ENCODE measurements around the gene DAP.

Gene DAP

DNA sequence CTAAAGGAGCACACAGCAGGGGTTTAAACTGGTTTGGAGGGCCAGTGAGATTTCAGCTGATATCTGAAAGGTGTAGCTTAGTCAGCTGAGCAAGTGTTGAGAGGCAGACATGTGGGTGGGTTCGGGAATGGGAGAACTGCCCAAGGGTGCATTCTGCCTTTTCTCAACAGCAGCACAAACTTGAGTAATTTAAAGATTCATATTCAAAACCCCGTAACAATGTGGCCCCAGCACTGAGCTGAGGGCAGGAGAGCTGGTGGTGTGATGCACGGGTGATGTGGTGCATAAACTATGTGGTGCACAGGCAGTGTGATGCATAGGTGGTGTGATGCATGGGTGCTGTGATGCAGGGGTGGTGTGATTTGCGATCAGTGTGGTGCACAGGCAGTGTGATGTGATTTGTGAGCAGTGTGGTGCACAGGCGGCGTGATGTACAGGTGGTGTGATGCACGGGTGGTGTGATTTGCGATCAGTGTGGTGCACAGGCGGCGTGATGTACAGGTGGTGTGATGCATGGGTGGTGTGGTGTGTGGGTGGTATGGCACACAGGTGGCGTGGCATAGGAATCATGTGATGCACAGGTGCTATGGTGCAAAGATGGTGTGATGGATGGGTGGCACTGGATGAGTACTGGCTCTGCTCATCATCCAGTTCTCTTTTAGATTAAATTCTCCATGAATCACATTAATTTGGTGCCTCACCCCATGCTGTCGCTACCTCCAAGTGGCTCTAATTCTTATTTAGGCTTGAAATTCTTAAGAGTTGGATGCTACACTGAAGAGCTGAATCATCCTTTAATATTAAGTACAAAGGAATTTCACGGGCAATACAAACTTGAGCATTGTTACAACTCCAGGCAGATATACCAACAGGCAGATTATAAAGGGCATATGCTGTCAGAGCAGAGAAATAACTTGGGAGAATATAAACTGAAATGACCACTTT is 53.6 kb downstream of the DAP start:
- no peak for TF ChIP-seq CTCF (IDR thresholded peaks at IDR 0.05; ENCODE audit: low read length, missing control alignments)
- no peak overlapping the region for H3K4me3 ChIP-seq (replicated peaks; ENCODE audit: low read depth, low read length)
- no peak for DNase-seq (ENCODE audit: low read depth)

DNA sequence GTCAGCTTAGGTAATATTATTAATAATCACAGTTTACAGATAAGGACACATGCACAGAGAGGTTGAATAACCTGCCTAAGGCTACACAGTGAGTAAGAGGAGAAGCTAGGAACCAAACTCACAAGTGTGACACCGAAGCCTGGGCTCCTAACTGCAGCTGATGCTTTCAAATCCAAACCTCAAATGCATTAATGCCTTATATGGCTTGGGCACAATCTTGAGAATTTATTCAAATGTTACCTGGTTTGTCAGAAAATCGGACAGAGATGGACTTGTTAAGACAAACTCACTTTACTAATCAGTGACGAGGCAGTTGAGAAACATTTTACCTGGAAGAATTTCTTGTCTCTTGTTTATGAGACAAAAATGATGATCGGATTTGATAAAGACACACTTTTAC is 54.7 kb downstream of the DAP start:
- TF ChIP-seq CTCF (IDR thresholded peaks at IDR 0.05; ENCODE audit: low read length, missing control alignments), result no peak
- DNase-seq (ENCODE audit: low read depth), result no peak
- H3K4me3 ChIP-seq (replicated peaks; ENCODE audit: low read depth, low read length), result no peak overlapping the region

GRCh38 chr5:10705747-10706146 is 55.3 kb downstream of the DAP start:
- DNase-seq (ENCODE audit: low read depth), result no peak
- TF ChIP-seq CTCF (IDR thresholded peaks at IDR 0.05; ENCODE audit: low read length, missing control alignments), result no peak
- no peak overlapping the region for H3K4me3 ChIP-seq (replicated peaks; ENCODE audit: low read depth, low read length)

- peak; percentile 68 for DNase-seq (ENCODE audit: low read depth)
- TF ChIP-seq CTCF (IDR thresholded peaks at IDR 0.05; ENCODE audit: low read length, missing control alignments), result no peak
Measured at GRCh38 chr5:10704949-10705621, 55.9 kb downstream of the DAP start.

DNA sequence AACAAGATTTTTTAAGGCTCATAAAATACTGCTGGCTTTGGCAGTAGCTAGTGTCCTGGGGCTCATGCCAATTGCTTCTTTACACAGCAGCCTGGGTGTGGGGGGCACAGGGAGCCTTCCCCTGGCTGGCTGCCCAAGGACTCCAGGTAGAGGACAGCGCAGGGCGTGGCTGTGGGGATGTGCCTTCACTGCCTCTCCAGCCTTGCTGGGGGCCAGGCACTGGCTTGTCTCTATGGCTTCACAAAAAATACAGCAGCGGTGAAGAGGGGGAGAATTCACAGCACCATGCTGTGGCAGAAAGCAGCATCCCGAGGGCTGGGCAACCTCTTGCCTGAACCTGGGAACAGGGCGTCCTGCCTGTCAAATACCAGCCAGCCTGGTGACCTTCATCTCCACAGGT is 57.4 kb downstream of the DAP start:
- TF ChIP-seq CTCF (IDR thresholded peaks at IDR 0.05; ENCODE audit: low read length, missing control alignments), result no peak
- no peak overlapping the region for H3K4me3 ChIP-seq (replicated peaks; ENCODE audit: low read depth, low read length)
- DNase-seq (ENCODE audit: low read depth), result no peak

More at GRCh38 chr5:10704949-10705621, 55.9 kb downstream of the DAP start:
- H3K4me3 ChIP-seq (replicated peaks; ENCODE audit: low read depth, low read length), result no peak overlapping the region

- H3K4me3 ChIP-seq (replicated peaks; ENCODE audit: low read depth, low read length), result no peak overlapping the region
- TF ChIP-seq CTCF (IDR thresholded peaks at IDR 0.05; ENCODE audit: low read length, missing control alignments), result no peak
- DNase-seq (ENCODE audit: low read depth), result peak; percentile 44
Measured at GRCh38 chr5:10702911-10703491, 58.0 kb downstream of the DAP start.
